ENCODE measurements around the gene APPBP2.

GRCh38 chr17:60562421-60562820 is 36.4 kb upstream of the APPBP2 start:
- no peak for TF ChIP-seq EZH2phosphoT487 (IDR thresholded peaks at IDR 0.05; ENCODE audit: borderline replicate concordance, low read length)
- TF ChIP-seq CTCF (IDR thresholded peaks at IDR 0.05; ENCODE audit: low read depth, low read length, poor library complexity, severe bottlenecking), result no peak
